Measurements from ENCODE around the gene ZRSR2.

The ZRSR2 gene

GRCh38 chrX:15769300-15769954, 20.9 kb upstream of the ZRSR2 start:
- no peak for DNase-seq (ENCODE audit: low read depth)
- TF ChIP-seq, protein P1, sequence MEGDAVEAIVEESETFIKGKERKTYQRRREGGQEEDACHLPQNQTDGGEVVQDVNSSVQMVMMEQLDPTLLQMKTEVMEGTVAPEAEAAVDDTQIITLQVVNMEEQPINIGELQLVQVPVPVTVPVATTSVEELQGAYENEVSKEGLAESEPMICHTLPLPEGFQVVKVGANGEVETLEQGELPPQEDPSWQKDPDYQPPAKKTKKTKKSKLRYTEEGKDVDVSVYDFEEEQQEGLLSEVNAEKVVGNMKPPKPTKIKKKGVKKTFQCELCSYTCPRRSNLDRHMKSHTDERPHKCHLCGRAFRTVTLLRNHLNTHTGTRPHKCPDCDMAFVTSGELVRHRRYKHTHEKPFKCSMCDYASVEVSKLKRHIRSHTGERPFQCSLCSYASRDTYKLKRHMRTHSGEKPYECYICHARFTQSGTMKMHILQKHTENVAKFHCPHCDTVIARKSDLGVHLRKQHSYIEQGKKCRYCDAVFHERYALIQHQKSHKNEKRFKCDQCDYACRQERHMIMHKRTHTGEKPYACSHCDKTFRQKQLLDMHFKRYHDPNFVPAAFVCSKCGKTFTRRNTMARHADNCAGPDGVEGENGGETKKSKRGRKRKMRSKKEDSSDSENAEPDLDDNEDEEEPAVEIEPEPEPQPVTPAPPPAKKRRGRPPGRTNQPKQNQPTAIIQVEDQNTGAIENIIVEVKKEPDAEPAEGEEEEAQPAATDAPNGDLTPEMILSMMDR (conservative IDR thresholded peaks at IDR 0.05; ENCODE audit: low read depth, low read length), result no peak

GRCh38 chrX:15781961-15782699, 8.2 kb upstream of the ZRSR2 start:
- H3K4me3 ChIP-seq (ENCODE audit: low read length), result no peak overlapping the region
- no peak for DNase-seq (ENCODE audit: low read depth)
- TF ChIP-seq, protein P1 (conservative IDR thresholded peaks at IDR 0.05; ENCODE audit: low read depth, low read length), result no peak

More at GRCh38 chrX:15769300-15769954, 20.9 kb upstream of the ZRSR2 start:
- no peak overlapping the region for H3K4me3 ChIP-seq (ENCODE audit: low read length)

DNA sequence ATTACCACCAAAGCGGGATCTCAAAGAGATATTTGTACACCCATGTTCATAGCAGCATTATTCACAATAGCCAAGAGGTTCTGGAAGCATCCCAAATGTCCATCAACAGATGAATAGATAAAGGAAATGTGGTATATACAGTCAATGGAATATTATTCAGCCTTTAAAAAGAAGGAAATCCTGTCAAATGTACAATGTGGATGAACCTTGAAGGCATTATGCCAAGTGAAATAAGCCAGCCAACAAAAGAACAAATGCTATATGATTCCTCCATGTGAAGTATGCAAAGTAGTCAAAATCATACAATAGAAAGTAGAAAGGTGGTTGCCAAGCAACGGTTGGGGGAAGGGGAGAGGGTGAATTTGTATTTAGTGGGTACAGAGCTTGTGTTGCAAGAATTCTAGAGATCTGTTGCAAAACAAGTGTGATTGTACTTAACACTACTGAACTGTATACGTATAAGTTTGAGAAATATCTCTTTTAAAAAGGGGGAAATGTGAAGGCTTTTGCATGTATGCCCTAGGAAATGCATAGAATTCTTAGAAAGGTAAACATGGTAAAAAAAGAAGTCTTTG, 5.0 kb upstream of the ZRSR2 start:
- TF ChIP-seq, protein P1 (conservative IDR thresholded peaks at IDR 0.05; ENCODE audit: low read depth, low read length), result no peak
- no peak for DNase-seq (ENCODE audit: low read depth)
- H3K4me3 ChIP-seq (ENCODE audit: low read length), result no peak overlapping the region

DNA sequence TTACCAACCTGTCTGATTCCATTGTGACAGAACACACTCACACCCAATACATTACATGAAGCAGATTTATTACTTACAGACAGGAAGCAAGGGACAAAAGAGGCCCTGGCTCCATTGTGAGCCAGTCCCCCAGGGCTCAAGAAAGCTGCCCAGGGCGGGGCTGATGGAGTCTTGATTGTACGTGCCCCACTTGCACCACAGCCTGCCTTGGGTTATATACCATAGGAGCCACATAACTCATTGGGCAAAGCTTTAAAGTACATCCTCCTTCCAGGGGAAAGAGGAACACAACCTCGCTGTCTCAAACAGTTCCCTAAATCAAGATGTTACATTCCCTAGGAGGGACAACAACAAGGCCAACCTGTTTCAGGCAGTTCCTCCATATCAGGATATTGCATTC, 3.4 kb upstream of the ZRSR2 start:
- TF ChIP-seq, protein P1 (conservative IDR thresholded peaks at IDR 0.05; ENCODE audit: low read depth, low read length), result no peak
- no peak for DNase-seq (ENCODE audit: low read depth)

DNA sequence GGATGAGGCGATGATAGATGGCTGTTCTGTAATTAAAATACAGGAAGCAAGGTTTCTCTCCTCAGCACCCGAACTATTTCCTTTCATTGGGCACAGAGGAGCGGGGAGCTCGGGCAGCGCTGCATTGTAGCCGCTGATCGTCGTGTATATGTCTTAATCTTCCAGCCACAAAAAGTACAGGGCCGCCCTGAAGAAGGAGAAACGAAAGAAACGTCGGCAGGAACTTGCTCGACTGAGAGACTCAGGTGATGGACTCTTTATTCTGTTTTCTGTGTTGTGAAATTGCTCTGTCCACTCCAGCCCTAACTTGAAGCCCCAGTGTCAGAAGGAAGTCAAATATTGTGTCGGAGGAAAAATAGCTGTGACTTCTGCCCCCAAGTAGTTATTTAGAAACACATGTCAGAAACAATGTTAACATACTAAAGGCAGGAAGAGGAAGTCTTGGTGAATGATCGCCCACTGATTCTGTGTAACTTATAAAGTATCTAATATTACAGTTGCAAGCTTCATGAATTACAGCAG, 546 bp downstream of the ZRSR2 start:
- no peak for DNase-seq (ENCODE audit: low read depth)
- TF ChIP-seq, protein P1 (conservative IDR thresholded peaks at IDR 0.05; ENCODE audit: low read depth, low read length), result no peak
- H3K4me3 ChIP-seq (ENCODE audit: low read length), result peak overlapping the region; percentile 96

More for the DNA sequence above, 3.4 kb upstream of the ZRSR2 start:
- no peak overlapping the region for H3K4me3 ChIP-seq (ENCODE audit: low read length)

DNA sequence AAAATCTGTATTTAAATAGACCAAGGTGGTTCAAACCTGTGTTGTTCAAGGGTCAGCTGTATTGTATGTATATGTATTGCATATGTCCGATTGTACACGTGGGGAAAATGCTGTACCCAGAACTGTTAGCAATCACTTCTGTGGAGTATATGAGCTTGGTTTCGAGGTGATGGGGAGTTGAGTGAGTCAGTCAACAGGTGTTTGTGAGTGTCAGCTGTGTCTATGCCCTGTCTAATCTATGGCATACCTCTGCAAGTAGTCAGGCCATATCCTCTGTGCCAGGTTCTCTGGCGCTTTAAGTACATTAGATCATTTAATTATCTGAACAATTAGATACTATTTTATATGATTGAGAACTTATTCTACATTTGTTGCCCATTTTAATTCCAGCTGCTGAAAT, 7.4 kb downstream of the ZRSR2 start:
- H3K4me3 ChIP-seq (ENCODE audit: low read length), result no peak overlapping the region
- DNase-seq (ENCODE audit: low read depth), result no peak
- TF ChIP-seq, protein P1 (conservative IDR thresholded peaks at IDR 0.05; ENCODE audit: low read depth, low read length), result no peak

All from retinal pigment epithelial cell (primary cell).